CD4-positive, alpha-beta T cell treated with Interleukin-21 for 1 hour (primary cell): ENCODE results near the gene SPANXB1.
"Not testable (repeated sequence)": the region's sequence is repeated elsewhere in the genome, so short reads cannot be mapped to it uniquely, and the experiment has no call there.

Experiments
- DNase-seq: peaks from one replicate; pipeline ENCODE4 v3.0.0-alpha.2; 2020

SPANXB1 gene, protein sequence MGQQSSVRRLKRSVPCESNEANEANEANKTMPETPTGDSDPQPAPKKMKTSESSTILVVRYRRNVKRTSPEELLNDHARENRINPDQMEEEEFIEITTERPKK

DNA sequence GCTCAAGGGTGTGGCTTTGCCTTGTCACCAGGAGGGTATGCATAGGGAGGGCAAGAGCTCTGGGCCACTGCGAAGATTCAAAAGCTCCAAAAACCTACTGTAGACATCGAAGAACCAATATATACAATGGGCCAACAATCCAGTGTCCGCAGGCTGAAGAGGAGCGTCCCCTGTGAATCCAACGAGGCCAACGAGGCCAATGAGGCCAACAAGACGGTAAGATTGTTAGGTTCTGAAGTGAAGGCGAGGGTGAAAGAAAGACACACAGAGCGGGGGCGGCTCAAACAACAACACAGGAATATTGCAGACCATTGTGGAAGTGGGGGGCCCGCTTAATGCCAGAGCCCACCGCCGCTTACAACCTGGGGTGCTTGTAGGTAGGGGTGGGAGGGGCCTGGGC lies at the start of gene SPANXB1:
SPANXB1 (plus strand) TSS at position 27 of the 400 bp plus-strand sequence; CDS start at position 127, 100 bp downstream.
- not testable (repeated sequence) for DNase-seq

DNA sequence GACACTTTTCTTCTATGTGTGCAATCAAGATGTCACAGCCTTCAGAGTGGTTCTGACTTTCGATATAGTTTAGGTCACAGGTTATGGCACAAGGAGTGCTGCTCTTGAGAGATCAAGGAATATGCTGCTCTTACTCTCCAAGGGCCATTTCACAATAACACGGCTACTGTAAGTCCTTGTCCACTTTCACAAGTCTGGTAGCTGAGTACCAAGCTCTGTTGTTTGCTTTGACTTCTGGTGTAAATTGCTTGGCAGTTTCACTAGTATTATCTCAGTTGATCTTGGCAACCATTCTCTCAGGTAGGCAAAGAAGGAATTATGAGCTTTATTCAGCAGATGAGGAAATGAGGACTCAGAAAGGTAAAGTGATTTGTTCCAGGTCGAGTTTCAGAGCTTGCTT lies 35.4 kb upstream of the SPANXB1 start:
- no peak for DNase-seq

DNA sequence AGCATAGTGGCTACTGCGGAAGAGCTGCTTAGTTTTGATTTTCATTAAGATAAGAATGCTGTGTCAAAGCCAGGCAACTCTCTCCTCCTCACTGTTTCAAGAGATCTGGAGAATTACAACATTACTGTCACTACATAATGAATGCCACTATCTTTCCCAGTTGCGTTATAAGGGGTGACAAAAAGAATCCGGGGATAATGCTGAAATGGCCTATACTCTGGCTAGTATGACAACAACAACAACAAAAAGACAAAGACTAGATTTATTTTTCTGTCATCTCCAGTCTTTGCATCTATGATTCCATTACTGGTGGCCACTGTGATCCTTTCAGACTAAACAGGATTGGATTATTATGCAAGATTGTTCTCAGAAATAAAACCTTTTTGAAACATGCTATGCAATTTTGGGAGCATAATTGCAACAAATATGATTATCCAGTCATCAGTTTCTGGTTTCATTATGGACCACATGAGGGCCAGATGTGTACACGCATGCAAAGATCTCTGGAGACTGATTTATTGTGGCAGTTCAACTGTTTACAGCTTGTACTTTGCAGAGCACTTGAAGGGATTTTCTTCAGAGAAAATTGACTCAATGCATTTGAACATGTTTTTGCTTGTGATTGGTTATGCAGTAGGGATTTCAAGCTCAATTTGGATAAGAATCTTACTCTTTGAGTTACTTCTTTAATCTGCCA lies 31.1 kb upstream of the SPANXB1 start:
- no peak for DNase-seq

DNA sequence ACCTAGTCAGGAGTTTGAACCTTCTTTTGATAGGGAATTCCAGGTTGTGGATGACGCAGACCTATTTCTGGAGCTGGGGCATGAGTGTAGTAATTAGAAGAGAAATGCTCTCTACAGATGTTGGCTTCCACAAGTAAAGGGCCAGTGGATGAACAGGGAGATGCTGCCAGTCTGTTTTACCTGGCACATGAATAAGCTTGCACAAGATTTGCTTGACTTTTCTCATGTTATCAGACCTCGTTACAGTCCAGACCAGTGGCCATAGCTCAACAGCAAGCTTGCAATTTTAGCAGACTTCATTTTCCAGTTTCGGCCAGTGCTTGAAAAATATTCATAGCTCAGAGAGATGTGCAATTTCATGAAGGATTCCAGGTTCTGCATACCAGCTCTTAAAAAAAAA lies 26.9 kb upstream of the SPANXB1 start:
- DNase-seq = no peak

DNA sequence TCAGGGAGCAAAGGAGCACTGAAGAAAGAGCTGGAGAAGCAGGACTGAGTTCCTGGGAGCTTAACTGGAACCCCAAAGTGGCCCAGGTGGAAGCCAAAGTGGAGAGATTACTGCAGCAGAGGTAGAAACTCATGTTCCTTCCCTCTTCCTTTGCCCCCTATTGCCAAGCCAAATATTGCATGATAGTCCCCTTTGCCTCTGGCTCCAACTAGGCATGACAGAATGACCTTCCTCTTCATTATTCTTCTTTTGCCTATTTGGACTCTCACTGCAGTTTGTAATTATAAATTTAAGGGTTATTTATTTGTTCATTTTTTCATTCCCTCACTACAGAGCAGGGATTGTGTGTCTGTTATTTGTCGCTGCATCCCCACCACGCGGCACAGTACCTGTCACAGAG lies 22.1 kb upstream of the SPANXB1 start:
- DNase-seq = no peak

DNA sequence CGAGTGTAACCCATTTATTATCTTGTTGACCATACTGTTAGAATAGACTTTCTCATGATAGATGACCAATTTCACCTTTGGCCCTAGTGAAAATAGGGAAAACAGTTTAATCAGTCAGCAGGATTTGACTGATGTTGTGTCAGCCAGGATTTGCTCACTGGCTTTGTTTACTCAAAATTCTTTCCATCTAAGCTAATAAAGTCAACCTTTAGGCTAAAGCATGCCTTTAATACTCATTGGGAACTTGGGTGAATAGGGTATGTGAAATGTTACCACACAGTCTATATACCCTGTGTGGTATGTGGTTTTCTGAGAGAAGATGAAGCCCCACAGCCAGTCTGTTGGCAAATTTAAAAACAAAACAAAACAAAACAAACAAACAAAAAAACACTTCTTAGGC lies 18.7 kb upstream of the SPANXB1 start:
- DNase-seq = no peak

DNA sequence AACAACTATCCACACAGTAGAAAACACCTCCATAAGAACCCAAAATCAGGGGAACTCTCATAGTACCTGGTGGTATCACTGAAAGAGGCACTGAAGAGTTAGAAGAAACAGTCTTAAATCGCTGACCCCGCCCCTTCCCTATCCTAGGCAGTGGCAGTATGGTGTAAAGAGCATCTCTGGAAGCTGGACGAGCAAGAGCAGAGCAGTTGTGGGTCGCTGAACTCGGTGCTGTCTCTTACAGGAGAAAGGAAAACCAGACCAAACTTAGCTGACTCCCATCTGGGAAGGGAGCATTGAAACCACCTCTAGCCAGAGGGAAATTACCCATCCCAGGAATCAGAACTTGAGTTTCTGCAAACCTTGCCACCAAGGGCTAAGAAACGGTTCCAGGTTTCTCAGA lies 2.8 kb downstream of the SPANXB1 start:
- not testable (repeated sequence) for DNase-seq

DNA sequence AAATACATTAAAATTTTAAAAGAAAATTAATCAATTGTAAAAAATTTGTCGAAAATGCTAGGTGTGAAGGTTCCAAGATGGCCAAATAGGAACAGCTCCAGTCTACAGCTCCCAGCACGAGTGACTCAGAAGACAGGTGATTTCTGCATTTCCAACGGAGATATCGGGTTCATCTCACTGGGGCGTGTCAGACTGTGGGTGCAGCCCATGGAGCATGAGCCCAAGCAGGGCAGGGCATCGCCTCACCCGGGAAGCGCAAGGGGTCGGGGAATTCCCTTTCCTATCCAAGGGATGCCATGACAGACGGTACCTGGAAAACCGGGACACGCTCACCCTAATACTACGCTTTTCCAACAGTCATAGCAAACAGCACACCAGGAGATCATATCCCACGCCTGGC lies 41.9 kb downstream of the SPANXB1 start:
- not testable (repeated sequence) for DNase-seq

DNA sequence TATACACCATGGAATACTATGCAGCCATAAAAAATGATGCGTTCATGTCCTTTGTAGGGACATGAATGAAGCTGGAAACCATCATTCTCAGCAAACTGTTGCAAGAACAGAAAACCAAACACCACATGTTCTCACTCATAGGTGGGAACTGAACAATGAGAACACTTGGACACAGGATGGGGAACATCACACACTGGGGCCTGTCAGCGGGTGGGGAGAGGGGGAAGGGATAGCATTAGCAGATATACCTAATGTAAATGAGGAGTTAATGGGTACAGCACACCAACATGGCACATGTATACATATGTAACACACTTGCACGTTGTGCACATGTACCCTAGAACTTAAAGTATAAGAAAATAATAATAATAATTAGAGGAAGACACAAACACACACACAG lies 47.5 kb downstream of the SPANXB1 start:
- not testable (repeated sequence) for DNase-seq

DNA sequence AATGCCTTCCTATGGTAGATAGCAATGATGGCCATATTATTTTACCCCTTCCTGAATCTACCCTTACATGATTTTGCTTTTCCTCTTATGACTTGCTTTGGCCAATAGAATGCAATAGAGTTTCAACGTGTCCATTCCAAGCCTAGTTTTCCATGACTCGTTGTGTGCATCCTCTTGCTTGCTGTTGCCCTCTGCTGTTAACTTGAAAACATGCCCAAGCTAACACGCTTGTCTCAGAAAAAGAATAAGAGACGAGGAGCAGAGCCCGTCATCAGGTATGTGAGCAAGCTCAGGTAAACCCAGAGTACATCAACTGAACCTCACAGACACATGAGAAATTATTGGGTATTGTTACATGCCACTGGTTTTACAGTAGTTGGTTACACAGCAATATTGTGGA lies 49.7 kb downstream of the SPANXB1 start:
- not testable (repeated sequence) for DNase-seq
